ENCODE measurements around the gene PLIN5. TPM values are rescaled to one million over a fixed set of nuclear protein-coding genes. Genes with fewer than 3 reads are reported as not detected.

PLIN5 gene
- total RNA-seq, 4 donors from 2014 or later: 23.8 to 153 (median 32.8) TPM

- TF ChIP-seq, protein P1, sequence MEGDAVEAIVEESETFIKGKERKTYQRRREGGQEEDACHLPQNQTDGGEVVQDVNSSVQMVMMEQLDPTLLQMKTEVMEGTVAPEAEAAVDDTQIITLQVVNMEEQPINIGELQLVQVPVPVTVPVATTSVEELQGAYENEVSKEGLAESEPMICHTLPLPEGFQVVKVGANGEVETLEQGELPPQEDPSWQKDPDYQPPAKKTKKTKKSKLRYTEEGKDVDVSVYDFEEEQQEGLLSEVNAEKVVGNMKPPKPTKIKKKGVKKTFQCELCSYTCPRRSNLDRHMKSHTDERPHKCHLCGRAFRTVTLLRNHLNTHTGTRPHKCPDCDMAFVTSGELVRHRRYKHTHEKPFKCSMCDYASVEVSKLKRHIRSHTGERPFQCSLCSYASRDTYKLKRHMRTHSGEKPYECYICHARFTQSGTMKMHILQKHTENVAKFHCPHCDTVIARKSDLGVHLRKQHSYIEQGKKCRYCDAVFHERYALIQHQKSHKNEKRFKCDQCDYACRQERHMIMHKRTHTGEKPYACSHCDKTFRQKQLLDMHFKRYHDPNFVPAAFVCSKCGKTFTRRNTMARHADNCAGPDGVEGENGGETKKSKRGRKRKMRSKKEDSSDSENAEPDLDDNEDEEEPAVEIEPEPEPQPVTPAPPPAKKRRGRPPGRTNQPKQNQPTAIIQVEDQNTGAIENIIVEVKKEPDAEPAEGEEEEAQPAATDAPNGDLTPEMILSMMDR (IDR thresholded peaks at IDR 0.05; ENCODE audit: low read depth): no peak
Observed at GRCh38 chr19:4503132-4503824, 31.7 kb downstream of the PLIN5 start.

DNA sequence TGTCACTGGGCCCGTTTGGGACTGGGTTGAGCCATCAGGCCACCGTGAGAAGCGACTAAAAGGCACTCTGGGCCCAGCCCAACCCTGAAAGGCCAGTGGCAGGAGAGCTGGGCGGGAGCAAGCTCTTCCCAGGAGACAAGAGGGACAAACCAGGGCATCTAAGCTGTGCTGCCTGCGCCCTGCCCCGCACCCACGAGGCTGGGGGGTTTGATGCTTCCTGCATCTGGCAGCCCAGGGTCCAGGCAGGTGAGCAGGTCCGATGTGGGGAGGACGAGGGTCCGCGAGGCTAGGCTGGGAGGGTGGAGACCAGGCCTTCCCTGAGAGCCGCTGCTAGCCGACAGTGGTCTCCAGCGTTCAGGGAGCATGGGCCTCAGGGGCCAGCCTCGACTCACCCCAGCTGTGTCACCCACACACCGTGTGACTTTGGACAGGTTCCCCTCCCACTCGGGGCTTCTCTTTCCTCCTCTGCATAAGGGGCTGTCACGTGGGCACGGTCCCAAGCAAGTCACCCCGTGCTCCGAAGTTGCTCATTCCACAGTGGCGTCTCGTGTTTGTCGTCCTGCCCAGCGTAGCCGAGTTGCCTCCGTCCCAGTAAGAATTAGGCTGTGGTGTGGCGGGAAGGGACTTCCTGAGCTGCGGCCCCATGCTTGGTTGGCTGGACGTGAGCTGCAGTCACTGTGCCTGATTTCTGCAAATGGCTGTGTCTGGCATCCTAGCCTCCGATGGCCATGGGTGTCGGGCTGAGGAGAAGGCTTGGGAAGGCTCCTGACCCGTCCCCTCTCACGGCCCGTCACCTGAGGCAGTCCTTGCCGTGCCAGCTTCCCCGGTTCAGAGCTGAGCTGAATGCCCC is 32.5 kb downstream of the PLIN5 start:
- TF ChIP-seq, protein P1 (IDR thresholded peaks at IDR 0.05; ENCODE audit: low read depth): no peak

DNA sequence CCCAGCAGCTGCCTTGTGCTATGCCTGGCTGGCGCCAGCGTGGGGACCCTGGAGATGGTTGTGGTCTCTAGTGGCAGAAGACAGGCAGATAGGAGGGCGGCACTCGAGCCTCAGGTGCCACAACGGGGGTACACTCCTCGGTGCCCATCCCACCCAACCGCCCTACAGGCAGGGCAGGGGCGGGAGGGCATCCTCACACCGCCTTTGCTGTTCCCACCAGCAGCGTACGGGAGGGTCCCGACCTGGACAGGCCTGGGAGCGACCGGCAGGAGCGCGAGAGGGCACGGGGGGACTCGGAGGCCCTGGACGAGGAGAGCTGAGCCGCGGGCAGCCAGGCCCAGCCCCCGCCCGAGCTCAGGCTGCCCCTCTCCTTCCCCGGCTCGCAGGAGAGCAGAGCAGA is 33.3 kb downstream of the PLIN5 start:
- TF ChIP-seq, protein P1 (IDR thresholded peaks at IDR 0.05; ENCODE audit: low read depth): no peak

DNA sequence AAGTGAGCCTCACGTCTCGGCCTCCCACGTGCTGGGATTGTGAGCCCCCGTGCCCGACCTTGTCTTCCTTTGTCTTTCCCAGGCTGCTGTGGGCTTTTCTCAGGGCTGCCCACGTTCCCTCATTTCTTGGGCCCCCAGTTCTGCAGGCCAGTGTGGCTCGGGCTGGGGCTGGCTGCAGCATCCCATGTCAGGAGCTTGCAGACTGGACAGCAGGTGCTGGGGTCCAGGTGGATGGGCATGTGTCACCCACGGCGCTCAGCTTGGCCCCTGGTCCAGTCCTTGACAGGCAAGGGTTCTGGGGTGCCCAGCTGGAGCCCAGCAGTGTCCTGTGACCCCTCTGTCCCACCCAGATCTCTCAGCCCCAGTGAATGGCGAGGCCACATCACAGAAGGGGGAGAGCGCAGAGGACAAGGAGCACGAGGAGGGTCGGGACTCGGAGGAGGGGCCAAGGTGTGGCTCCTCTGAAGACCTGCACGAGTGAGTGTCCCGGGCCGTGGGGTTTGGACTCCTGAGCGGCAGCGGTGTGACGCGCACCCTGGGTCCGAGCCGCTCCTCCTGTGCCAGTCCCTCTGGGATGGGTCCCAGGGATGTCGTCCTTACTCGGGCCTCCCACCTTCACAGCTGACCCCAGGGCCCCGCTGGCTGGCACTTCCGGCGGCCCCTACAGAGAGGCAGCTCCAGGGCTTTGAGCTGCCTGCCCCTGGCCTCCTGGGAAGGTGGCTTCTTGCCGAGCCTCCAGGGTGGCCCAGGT is 34.0 kb downstream of the PLIN5 start:
- TF ChIP-seq, protein P1 (IDR thresholded peaks at IDR 0.05; ENCODE audit: low read depth): no peak

- TF ChIP-seq, protein P1 (IDR thresholded peaks at IDR 0.05; ENCODE audit: low read depth): no peak
Observed at GRCh38 chr19:4499855-4500254, 35.2 kb downstream of the PLIN5 start.

DNA sequence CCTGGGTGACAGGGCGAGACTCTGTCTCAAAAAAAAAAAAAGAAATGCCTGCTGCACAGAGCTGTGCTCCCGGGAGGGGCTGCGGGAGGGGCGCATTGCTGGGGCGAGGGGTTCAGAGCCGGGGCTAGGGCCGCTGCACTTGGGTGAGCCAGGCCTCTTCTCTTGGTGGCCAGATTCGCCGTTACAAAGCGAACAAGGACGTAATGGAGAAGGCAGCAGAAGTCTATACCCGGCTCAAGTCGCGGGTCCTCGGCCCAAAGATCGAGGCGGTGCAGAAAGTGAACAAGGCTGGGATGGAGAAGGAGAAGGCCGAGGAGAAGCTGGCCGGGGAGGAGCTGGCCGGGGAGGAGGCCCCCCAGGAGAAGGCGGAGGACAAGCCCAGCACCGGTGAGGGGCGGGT is 35.7 kb downstream of the PLIN5 start:
- TF ChIP-seq, protein P1 (IDR thresholded peaks at IDR 0.05; ENCODE audit: low read depth): no peak

- TF ChIP-seq, protein P1 (IDR thresholded peaks at IDR 0.05; ENCODE audit: low read depth): no peak
Observed at GRCh38 chr19:4498694-4499093, 36.3 kb downstream of the PLIN5 start.
